HG02938 (cell line): ENCODE results near the gene SLC47A1.
A peak's percentile ranks its signal among the peaks of the same experiment; 100 is the strongest.
"Not testable (repeated sequence)": the region's sequence is repeated elsewhere in the genome, so short reads cannot be mapped to it uniquely, and the experiment has no call there.

Experiments
- ATAC-seq: cut with Tn5 transposase; IDR thresholded peaks from one replicate; pipeline ENCODE4 v1.9.1; 2021; ENCODE audit warnings: mild to moderate bottlenecking, moderate library complexity; ENCODE audit not compliant: unreplicated experiment

Gene SLC47A1, protein sequence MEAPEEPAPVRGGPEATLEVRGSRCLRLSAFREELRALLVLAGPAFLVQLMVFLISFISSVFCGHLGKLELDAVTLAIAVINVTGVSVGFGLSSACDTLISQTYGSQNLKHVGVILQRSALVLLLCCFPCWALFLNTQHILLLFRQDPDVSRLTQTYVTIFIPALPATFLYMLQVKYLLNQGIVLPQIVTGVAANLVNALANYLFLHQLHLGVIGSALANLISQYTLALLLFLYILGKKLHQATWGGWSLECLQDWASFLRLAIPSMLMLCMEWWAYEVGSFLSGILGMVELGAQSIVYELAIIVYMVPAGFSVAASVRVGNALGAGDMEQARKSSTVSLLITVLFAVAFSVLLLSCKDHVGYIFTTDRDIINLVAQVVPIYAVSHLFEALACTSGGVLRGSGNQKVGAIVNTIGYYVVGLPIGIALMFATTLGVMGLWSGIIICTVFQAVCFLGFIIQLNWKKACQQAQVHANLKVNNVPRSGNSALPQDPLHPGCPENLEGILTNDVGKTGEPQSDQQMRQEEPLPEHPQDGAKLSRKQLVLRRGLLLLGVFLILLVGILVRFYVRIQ

DNA sequence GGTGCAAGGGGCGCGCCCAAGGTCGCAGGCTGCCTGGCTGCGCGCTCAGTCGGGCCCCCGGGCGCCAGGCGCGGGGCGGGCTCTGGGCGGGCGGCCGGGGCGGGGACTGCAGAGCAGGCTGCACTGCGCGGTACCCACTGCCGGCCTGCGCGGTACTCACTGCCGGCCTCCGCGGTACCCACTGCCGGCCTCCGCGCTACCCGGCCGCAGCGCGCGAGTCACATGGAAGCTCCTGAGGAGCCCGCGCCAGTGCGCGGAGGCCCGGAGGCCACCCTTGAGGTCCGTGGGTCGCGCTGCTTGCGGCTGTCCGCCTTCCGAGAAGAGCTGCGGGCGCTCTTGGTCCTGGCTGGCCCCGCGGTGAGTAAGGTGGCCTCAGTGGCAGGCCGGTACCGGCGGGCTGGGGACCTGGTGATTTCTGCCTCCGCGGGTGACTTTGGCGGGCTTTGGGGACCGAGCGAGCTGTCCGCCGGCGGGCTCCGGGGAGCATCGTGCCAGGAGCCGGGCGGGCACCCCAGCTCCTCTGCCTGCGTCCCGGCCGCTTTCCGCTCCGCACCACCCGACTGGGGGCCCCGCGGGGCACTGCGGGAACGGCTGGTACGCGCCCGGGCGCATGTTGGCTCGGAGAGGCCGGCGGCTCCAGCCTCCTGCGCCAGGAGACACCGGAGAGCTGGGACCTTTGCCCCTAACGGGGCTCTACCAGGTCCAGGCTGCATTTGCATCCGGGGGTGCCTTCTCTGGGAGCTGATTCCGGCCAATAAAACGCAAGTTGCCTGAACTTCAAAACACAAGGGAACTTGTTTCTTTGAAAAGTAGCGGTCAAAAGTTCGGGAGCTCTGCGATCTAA lies at the start of gene SLC47A1:
Gene SLC47A1, plus strand, starts transcription at position 137 of the 844 bp plus-strand sequence. Its CDS starts 86 bp downstream, at position 223.
- no peak for ATAC-seq

GRCh38 chr17:19485800-19486340 lies 47.8 kb upstream of the SLC47A1 start:
- ATAC-seq, result no peak

GRCh38 chr17:19486351-19487023 lies 47.2 kb upstream of the SLC47A1 start:
- no peak for ATAC-seq

DNA sequence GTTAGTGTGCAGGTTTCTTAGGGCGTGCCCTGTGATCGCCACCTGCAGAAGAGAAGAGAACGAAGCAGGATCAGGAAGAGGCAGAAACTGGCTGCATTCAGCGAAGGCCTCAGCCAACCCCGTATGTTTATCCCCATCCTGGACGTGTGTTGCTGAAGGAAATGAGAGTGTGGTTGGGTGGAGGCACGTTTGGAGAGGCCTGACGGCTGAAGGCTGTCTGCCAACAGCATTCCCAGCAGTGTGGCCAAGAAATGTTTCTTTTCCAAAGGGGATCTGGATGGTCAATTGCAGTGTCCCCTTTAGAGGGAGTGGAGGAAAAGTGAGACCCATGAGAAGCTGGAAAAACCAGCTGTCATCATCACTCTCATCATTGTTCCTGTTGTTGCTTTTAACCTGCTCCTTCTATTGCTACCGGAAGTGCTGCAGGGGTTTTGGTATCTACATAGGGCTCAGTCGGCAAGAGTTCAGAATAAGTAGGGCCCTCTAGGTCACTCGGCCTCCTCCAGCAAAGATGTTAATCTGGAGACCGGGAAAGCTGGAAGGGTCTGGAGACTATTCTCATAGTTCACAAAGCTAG lies 46.5 kb upstream of the SLC47A1 start:
- ATAC-seq, result no peak

DNA sequence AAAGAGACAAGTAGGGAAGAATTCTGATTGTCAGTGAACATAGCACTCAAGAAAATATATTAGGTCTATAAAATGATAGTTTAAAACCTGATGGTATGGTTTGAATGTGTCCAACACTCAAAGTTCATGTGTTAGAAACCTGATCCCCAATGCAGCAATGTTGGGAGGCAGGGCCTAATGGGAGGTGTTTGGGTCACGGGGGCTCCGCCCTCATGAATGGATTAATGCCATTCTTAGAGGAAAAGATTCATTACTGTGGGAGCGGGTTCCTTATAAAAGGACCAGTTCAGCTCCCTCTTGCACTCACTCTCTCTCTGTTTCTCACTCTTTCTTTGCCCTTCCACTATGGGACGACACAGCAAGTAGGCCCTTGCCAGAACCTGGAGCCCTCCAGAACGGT lies 41.5 kb upstream of the SLC47A1 start:
- ATAC-seq, result no peak

DNA sequence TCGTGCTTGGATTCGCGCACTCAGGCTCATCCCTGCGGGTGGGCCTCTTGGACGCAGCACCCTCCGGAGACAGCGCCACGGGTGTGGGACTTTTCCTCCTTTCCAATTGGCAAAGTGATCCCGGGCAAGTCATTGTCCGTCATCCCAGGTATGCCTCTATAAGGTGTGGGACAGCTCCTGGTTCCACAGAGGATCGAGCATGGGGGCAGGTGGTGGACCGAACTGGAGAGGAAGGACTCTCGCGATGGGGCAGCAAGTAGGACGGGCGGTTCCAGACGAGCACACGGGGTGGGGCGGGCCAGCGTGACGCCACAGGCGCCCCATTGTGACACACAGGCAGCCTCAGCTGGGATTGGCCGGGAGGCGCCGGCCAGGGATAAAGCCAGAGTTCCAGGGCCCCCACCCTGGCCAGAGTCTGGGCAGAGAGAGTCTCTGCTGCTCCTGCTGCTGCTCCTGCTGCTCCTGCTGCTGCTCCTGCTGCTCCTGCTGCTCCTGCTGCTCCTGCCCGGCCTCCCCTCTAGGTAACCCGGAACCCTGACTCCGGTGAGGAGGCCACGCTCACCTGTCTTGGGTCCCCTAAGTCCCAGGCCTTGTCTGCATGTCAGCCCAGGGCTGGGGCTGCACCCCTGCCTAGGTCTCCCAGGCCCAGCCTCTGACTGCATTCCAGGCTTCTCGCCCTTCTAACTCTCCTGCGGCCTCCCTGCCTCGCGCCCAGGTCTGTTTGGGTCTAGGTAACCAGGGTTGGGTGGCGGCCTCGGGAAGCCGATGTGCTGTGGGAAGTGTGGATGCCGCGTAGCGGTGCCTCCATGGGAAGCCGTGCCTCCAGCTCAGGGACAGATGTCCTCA lies 38.5 kb upstream of the SLC47A1 start:
- ATAC-seq, result no peak

DNA sequence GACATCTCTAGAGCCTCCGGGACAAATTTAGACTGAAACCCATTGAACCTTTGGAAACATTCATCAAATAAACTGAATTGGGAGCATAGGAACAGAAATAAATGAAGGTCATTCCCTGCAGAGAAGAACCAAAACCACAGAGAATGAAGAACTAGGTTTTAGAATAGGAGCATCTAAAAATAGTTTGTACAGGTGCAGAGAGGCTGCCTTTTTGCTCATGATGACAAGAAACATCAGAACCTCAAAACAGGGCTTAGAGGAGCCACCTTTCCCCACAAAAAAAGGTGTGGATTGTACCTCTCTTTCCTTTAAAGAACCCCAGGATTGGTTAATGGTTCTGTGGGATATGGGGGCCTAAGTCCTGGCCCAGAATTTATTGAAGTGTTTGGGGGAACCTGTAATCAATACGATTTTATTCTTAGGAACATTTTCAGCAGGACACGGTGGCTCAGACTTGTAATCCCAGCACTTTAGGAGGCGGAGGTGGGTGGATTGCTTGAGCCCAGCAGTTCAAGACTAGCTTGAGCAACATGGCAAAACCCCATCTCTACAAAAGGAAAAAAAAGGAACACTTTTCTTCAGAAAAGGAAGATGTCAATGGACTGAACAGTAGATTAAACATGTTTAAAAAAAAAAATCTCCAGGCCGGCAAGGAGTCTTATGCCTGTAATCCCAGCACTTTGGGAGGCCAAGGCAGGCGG lies 37.7 kb upstream of the SLC47A1 start:
- ATAC-seq, result no peak

DNA sequence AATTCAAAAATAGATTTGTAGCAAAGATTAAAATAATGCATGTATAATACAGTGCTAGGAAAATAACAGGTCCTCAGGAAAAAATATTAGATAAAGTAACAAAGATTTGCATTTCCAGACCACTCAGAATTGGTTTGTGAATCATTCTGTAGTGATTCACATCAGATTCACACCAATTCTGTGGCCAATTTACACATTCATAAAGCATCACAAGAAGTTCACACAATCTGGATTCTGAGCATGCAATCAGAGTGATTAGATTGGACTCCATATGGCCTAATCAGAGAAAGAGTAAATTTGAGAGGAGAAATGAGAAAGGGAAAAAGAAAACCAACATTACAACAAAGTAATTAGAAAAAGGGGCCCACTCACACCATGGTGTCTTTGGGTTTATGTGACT lies 36.0 kb upstream of the SLC47A1 start:
- ATAC-seq, result no peak

GRCh38 chr17:19501219-19501618 lies 32.4 kb upstream of the SLC47A1 start:
- ATAC-seq, result no peak

DNA sequence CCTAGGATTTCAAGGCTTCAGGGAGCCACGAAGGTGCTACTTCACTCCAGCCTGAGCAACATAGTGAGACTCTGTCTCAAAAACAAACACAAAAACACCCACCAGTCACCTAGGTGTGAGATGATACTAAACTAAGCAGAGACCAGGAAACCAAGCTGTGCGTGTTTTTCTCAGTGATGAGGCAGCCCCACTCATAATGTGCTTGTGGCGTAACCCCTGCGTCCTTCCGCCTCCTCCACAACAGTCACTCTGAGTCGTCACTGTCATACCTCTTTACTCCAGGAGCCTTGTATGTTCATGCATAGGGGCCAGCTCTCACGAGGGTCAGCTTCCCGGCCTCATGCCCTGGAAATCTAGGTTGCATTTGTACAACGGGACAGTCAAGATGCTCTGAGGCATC lies 31.1 kb upstream of the SLC47A1 start:
- no peak for ATAC-seq

DNA sequence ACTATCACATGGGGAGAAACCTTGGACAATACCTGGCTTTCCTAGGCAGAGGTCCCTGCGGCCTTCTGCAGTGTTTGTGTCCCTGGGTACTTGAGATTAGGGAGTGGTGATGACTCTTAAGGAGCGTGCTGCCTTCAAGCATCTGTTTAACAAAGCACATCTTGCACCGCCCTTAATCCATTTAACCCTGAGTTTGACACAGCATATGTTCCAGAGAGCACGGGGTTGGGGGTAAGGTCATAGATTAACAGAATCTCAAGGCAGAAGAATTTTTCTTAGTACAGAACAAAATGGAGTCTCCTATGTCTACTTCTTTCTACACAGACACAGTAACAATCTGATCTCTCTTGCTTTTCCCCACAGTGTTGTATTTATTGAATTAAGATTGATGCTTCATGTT lies 28.1 kb upstream of the SLC47A1 start:
- ATAC-seq, result not testable (repeated sequence)

GRCh38 chr17:19507775-19508576 lies 25.7 kb upstream of the SLC47A1 start:
- ATAC-seq, result peak; percentile 47

GRCh38 chr17:19508577-19508867 lies 25.1 kb upstream of the SLC47A1 start:
- ATAC-seq, result peak; percentile 10

DNA sequence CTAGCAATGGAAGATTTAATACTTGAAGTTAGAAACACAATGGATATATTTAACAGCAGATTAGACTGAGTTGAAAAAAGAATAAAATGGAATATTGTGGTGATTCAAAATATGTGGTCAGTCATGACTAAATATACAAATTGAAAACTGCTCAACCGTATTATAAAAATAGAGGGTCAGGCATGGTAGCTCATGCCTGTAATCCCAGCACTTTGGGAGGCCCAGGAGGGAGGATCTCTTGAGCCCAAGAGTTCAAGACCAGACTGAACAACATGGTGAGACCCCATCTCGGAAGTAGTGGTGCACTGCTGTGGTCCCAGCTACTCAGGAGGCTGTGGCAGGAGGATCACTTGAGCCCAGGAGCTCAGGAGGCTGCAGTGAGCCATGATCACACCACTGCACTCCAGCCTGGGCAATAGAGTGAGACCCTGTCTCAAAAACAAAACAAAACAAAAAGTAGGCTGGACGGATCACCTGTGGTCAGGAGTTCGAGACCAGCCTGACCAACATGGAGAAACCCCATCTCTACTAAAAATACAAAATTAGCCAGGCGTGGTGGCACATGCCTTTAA lies 24.3 kb upstream of the SLC47A1 start:
- ATAC-seq, result not testable (repeated sequence)

GRCh38 chr17:19510903-19511302 lies 22.8 kb upstream of the SLC47A1 start:
- no peak for ATAC-seq

- ATAC-seq, result no peak
Observed at GRCh38 chr17:19513897-19514488, 19.7 kb upstream of the SLC47A1 start.

- no peak for ATAC-seq
Observed at GRCh38 chr17:19517699-19518098, 16.0 kb upstream of the SLC47A1 start.
